ENCODE results near the gene SLC6A6.

SLC6A6 gene

GRCh38 chr3:14366915-14367823 lies 35.2 kb upstream of the SLC6A6 start:
- no peak overlapping the region for H3K4me3 ChIP-seq (ENCODE audit: control insufficient read depth, low read depth, low read length)
- no peak for TF ChIP-seq CTCF (conservative IDR thresholded peaks at IDR 0.05; ENCODE audit: control insufficient read depth, insufficient read depth, low read depth, low read length)
- DNase-seq (ENCODE audit: low read depth) = no peak

- H3K4me3 ChIP-seq (ENCODE audit: control insufficient read depth, low read depth, low read length) = no peak overlapping the region
- no peak for TF ChIP-seq CTCF (conservative IDR thresholded peaks at IDR 0.05; ENCODE audit: control insufficient read depth, insufficient read depth, low read depth, low read length)
- DNase-seq (ENCODE audit: low read depth) = no peak
These were observed 34.3 kb upstream of the SLC6A6 start for GRCh38 chr3:14368146-14368545.

GRCh38 chr3:14368885-14369284 lies 33.5 kb upstream of the SLC6A6 start:
- H3K4me3 ChIP-seq (ENCODE audit: control insufficient read depth, low read depth, low read length) = no peak overlapping the region
- no peak for TF ChIP-seq CTCF (conservative IDR thresholded peaks at IDR 0.05; ENCODE audit: control insufficient read depth, insufficient read depth, low read depth, low read length)
- no peak for DNase-seq (ENCODE audit: low read depth)

DNA sequence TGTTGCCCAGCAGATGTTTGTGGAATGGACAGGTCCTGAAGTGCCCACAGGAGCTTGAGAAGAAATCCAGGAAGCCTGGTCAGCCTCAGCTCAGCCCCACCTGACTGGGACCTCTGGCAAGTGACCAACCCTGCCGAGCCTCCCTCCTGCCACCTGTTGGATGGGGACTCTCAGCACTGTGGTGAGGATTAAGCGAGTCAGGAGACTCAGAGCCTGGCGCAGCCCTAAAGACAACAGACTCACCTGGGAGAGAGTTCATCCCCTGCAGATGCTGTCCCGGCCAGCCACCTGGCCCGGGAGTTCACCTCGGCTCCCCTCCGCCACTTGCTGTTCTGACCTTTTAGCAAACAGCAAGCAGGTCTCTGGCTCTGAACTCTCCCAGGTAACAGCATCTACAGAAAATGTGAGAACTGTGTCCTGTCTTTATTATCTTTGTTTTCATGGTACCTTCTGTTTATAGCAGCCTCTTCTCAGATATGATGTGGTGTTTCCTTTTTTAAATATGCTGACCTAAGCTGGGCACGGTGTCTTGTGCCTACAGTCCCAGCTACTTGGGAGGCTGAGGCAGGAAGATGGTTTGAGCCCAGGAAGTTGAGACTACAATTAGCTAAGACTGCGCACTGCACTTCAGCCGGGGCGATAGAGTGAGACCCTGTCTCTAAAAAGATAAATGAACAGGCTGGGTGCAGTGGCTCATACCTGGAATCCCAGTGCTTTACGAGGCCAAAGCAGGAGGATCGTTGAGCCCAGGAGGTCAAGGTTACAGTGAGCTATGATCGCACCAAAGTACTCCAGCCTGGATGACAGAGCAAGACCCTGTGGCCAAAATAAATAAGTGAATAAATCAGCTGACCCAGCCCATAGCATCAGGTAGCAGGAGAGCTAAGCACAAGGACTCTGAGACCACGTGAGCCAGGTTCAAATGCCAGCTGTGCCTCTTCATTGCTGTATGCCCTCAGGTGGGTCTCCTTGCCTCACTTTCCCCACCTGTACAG lies 32.4 kb upstream of the SLC6A6 start:
- no peak overlapping the region for H3K4me3 ChIP-seq (ENCODE audit: control insufficient read depth, low read depth, low read length)
- no peak for DNase-seq (ENCODE audit: low read depth)
- no peak for TF ChIP-seq CTCF (conservative IDR thresholded peaks at IDR 0.05; ENCODE audit: control insufficient read depth, insufficient read depth, low read depth, low read length)

DNA sequence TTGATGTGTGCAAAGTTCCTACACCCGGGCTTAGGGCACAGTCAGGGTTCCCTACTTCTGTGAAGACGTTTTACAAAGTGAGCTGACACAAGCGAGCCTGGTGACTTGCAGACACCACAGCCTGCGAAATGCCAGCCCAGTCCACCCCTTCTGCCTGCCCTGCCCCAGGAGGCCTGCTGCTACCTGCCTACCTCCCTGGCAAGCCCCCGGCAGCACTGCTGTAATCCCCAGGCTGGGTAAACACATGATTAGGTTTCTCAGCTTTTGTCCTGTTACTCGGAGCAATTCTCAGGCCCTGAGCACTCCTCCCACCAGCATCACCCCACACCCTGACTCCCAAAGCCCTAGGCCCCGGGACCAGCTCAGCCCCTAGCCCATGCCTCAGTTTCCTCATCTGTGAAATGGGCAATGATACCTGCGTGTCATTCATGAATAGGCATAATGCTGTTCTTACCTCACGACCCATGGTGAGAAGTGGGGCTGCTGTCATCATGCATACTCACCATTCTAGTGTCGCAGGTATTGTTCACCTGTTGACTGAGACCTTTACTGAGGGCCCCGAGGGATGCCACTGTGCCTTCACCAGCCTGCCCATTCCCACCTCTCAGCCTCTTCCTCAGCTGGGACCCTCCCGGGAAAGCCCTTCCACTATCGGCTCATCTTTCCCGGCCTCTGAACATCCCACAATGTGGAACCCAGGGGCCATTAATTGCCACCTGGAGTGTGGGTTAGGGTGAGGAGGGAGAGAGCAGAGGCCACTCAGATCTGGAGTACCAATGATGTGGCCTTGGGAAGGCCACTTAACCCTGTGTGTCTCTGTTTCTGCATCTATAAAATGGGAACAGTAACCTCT lies 31.5 kb upstream of the SLC6A6 start:
- H3K4me3 ChIP-seq (ENCODE audit: control insufficient read depth, low read depth, low read length) = no peak overlapping the region
- no peak for DNase-seq (ENCODE audit: low read depth)
- no peak for TF ChIP-seq CTCF (conservative IDR thresholded peaks at IDR 0.05; ENCODE audit: control insufficient read depth, insufficient read depth, low read depth, low read length)

Data from fibroblast of mammary gland (primary cell).